HG02571 (cell line): ENCODE results near the gene GOLT1A.
"Not testable (repeated sequence)": the region's sequence is repeated elsewhere in the genome, so short reads cannot be mapped to it uniquely, and the experiment has no call there.

ENCODE experiments used
- ATAC-seq: cut with Tn5 transposase; IDR thresholded peaks from one replicate; pipeline ENCODE4 v1.9.1; 2021; ENCODE audit warnings: mild to moderate bottlenecking, moderate library complexity; ENCODE audit not compliant: unreplicated experiment

Gene GOLT1A

DNA sequence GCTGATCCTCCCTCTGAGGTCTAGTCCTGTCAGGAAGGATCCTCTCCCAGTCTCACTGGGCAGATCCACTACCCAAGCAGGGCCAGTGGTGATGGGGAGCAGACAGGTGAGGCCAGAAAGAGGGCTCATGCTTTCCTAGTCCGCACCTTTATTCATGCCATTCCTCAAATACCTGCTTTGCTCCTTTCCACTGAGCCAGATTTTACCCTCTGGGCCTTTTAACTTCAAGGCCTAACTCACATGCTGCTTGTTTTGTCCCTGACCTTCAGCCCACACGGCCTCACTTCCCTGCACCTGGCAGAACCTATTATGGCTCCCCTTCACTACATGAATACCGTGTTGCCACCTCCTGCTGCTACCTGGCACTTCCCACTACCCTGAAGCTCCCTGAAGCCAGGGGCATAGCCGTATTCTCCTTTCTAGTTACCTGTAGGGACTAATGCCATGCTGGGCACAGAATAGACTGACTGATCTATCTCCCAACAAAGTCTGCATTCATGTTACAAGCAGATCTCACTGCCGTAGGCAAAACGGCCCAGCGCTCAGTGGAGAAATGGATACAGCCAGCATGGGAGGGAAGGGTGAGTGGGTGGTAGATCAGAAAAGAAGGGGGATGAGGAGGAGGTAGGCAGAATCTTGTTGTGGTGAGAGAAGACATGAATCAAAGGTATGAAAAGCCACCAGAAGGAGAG lies 36.1 kb upstream of the GOLT1A start:
- no peak for ATAC-seq

DNA sequence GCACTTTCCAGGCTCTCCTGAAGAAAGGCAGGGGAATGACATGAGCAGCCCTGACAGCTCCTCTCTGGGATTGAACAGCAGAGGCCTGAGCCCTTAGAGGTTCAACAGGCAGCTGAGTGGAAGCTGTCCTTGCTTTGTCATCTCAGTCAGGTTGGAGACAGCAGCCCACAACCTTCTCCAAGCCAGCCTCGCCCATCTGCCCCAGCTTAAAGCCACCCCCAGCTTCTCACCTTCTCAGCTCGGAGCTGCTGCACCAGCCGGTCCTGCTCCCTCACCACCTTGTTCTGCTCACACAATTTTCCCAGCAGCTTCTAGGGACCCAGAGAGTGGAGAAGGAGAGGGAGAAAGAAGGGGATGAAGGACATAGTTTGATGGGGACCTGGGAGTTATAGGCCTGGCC lies 35.2 kb upstream of the GOLT1A start:
- ATAC-seq, result no peak

DNA sequence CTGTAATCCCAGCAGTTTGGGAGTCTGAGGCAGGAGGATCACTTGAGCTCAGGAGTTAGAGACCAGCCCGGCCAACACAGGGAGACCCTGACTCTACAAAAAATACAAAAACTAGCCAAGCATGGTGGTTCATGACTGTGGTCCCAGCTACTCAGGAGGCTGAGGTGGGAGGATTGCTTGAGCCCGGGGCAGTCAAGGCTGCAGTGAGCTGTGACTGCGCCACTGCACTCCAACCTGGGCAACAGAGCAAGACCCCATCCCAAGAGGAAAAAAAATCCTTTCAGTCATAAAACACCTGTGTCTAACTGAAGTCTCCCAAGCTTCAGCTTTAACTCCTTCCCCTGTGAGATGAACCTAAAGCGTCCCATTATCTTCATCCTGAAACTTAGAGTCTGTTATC lies 33.1 kb upstream of the GOLT1A start:
- no peak for ATAC-seq

DNA sequence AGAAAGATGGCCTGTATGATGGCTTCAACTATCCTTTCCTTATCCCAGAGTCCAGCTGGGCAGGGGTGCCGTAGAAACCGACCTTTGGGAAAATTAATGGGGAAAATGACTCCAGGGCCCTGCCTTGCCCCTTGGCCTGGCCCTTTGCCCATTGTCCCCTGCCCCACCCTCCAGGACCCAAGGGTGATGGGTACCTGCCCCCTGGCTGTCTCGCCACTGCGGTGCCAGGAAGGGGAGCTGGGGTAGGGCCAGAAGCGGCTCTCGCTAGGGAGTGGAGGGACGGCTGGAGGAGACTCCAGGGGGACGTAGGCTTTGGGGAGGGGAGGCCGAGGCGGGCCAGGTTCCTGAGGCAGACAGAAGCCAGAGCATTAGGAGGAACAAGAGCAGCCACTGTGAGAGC lies 29.1 kb upstream of the GOLT1A start:
- no peak for ATAC-seq

DNA sequence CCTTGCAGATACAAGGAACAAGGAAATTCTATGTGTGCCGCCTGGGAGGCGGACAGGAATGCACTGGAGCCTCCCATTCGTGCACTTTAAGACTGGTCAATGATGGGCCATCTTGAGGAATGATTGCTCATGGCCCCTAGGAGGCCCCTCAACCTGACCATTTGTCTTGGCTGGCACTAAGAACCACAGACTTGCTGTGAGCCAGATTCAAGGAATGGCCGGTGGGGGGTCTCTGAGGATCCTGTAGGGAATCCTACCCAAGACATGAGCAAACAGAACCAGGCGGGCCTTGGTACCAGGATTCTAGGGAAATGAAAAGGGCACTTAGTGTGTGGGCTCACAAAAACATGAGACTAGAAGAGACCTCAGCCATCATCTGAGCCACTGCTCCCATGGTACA lies 28.1 kb upstream of the GOLT1A start:
- no peak for ATAC-seq

DNA sequence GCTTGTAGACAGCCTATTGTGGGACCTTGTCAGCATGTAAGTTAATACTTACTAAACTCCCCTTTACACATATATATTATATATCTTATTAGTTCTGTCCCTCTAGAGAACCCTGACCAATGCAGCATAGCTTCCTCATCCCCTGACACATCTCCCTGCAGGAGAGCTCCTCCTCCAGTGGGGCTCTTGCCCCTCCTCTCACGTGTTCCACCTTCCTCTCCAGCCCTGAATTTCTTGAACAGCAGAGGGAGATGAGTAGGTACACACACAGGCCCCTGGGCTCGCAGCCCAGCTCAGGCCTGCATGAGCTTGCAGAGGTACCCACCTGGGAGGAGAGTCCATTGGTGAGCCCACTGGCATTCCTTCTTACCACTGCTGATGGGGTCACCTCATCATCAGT lies 27.3 kb upstream of the GOLT1A start:
- no peak for ATAC-seq

DNA sequence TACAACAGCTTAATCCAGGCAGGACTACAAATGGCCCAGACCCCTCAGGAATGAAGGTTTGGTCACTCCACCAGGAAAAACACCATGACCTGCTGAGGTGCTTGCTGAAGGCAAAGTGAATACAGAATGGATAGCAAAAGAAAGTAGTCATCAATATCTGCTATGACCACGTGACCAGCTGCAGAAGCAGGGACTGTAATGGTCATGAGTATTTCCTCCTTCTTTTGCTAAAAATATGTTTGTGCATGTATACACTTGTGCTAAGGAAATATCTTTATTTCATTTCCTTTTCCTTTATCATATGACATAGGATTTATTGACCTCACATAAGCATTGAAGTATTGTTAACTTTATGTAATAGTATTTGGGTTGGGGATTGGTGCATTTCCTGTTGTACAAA lies 26.4 kb upstream of the GOLT1A start:
- no peak for ATAC-seq

DNA sequence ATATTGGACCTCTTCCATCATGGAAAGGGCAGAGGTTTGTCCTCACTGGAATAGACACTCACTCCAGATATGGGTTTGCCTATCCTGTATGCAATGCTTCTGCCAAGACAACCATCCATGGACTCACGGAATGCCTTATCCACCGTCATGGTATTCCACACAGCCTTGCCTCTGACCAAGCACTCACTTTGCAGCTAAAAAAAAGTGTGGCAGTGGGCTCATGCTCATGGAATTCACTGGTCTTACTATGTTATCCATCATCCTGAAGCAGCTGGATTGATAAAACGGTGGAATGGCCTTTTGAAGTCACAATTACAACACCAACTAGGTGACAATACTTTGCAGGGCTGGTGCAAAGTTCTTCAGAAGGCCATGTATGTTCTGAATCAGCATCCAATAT lies 25.6 kb upstream of the GOLT1A start:
- ATAC-seq, result not testable (repeated sequence)

DNA sequence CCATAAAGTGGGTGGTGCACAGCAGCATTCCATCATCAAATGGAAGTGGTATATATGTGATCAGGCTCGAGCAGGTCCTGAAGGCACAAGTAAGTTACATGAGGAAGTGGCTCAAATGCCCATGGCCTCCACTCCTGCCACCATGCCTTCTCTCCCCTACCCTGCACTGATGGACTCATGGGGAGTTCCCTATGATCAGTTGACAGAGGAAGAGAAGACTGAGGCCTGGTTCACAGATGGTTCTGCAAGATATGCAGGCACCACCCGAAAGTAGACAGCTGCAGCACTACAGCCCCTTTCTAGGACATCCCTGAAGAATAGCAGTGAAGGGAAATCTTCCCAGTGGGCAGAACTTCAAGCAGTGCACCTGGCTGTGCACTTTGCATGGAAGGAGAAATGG lies 24.7 kb upstream of the GOLT1A start:
- not testable (repeated sequence) for ATAC-seq

DNA sequence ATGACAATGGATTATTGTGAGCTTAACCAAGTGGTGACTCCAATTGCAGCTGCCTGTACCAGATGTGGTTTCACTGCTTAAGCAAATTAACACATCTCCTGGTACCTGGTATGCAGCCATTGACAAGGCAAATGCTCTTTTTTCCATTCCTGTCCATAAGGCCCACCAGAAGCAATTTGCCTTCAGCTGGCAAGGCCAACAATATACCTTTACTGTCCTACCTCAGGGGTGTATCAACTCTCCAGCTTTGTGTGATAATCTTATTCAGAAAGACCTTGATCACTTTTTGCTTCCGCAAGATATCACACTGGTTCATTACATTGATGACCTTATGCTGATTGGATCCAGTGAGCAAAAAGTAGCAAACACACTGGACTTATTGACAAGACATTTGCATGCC lies 23.7 kb upstream of the GOLT1A start:
- not testable (repeated sequence) for ATAC-seq

DNA sequence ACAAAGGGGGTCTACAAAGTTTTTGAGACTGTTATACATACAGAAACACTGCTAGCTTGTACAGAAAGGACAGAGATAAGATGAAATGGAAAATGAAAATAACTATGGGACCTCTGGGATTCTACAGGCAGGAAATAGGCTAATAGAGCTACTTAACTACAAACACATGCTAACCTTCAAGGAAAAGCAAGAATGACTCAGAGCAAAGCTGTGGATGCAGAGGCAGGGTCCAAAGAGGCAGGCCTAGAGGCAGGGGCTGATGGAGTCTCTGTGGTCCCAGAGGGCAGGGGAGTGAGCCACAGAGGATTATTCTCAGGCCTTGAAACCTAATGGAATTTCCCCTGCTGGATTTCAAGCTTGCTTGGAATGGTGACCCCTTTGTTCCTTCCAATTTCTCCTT lies 18.7 kb upstream of the GOLT1A start:
- no peak for ATAC-seq

DNA sequence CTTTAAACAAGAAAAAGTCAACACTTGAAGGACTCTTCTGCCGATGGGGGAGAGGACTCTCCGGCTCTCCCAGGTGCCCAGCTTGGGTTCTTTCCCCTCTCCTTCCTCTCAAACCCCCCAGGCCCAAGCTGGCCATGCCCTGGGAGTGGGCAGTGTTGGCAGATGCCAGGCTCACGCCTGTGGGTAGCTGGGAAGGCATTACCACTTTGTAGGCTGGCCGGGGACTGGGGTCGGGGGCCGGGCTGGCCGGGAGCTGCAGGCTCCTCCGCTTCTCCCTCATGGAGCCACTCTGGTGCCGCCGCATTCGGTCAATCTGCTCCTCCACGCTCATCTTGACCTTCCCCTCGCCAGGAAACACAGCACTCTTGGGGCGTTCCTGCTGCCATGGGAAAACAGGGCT lies 16.4 kb upstream of the GOLT1A start:
- ATAC-seq, result no peak

DNA sequence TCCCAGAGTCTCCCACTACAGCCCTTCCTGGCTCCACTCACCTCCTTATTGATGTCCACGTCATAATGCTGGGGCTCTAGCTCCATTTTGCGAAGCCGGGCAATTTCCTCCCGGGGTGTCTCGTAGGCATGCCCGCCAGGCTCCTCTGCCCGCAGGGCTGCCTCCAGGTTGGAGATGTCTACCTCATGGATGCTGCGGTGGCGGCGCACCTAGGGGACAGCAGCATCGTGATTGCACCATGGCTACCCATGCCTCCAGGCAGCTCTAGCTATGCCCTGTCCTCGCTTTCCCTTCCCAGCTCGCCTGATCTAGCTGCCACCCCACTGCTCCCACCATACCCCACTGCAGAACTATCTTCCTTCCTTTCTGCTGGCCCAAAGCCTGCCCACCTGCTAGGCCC lies 15.1 kb upstream of the GOLT1A start:
- ATAC-seq, result no peak

DNA sequence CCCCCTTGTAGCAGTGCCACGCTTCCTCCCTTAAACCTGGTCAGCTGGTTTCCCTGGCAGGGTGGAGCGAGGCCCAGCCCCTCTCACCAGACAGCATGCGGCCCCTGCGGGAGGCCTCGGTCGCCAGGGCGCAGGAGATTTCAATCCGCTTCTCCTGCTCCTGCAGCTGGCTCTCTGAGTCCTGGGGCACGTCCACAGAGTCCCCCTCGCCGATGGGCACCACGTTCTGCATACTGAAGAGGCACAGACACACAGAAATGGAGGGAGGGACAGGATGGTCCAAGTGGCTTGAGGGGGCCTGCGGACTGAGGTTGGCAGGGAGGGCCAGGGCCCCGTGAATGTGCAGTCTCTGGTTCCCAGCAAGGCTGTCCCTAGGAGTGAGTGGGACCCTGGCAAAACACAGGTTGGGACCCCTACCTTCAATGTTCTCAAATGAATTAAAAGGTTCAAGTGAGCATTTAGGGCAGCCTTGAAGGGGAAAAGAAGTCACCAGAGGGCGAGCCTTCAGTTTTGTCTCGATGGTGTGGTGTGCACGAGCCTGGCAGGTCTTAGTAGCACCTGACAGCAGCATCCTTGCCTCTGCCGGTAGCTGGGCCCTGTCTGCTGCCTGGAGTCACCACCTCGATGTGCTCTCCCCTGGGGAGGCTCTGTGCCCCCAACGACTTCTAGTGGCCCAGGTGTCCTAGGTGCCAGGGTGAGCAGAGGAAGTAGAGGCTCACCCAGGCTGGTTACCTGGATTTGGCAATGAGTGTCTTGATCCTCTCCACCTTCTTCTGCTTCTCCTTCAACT lies 14.4 kb upstream of the GOLT1A start:
- ATAC-seq, result no peak

DNA sequence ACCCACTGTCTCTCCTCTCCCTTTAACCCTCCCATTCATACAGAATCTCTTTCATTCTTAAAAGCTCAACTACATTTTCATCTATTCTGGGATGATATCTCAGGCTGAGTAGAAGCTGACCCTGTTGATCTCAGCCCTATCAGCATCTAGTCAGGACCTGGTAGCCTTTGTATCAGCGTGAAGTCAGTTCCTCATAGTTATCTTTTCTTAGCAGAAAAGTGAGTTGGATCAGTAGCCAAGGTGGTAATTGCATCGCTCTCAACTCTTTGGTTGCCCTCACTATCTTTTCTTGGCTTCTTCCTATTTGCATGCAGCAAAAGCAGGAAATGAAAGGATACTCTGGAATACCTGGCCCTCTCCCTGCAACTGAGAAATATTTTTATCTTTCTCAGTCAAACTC lies 13.6 kb upstream of the GOLT1A start:
- no peak for ATAC-seq

DNA sequence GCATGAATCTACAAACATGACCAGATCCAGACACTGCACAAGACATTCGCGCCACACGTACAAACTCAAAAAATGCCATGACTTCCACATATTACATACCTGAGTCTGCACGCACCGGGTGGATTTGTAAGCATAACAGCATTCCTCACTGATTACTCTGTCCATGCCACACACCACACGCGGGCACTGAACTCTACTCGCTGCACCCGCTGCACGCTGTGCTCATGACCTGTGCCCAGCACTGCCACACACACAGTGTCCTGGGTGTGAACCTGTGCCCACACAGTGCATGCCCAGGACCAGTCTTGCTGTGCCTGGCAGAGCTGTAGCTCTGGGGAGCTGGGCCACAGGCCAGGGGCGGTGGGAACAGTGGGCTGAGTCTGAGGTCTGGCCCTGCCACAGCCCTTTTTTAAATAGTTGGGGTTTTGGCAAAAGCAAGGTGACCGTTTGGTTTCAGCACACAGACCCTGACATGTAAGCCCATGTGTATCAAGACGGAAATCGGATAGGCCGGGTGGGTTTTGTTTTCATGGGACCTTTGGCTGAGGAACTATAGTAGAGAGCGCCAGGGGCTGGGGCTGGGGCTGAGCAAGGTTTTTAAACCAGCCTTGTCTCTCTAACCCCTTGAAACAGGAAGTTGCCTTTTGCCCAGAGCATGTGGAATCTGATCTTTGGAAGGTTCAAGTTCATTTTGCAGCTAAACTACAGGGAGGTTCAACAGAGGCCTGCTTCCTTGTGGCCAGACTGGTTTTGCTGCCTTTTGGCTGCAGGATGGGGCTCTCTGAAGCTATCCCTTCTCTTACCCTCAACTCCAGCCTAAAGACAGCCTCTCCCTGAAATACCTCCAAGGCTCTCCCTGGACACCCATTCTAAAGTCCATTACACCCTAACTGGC lies 12.3 kb upstream of the GOLT1A start:
- ATAC-seq, result no peak

DNA sequence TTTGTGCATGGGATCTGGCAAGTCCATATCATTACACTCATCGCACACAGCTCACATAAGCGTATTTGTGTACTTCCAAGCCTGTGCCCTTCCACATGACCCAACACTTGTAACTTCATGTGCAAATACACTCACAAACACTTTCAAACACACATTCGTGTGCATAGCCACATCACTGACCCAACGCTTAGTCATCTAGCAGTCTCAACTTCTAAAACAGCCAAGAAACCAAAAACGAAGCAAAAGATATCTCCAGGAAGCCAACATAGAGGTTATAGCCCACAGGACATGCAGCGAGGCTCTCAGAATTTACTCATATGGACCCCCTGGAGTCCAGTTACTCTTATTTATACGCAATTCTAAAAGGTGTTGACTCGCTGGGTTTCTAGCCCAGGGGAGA lies 10.9 kb upstream of the GOLT1A start:
- no peak for ATAC-seq

DNA sequence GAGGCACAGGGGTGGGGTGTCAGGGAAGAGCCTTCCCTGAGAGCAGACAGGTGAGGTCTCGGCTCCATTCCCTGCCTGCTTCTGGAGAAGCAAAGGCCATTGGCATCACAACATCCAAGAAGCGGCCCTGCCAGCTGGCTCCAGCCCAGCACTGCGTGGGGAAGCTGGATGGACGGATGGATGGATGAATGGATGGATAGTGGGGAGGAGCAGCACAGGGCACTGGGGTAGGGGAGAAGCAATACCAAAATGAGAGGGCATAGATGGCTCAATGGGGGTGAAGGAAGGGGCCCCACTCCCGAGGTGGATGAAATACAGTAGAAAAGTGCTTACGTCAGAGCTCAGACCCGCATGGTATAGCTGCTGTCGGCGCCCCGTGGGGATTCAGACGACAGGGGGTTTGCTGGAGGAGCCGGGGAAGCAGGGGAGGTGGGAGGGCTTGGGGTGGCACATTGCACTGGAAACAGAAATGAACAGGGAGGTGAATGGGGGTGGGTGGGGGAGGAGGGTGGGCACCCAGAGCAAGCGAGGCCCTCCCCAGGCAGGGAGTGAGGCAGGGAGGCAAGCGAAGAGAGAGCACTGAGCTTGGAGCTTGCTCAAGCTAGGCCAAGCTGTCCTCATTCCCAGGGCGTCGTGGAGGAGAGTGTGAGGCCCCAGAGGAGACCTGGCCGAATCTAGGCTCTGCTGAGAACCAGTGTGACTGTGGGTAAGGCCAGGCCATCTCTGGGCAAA lies 9.5 kb upstream of the GOLT1A start:
- no peak for ATAC-seq

DNA sequence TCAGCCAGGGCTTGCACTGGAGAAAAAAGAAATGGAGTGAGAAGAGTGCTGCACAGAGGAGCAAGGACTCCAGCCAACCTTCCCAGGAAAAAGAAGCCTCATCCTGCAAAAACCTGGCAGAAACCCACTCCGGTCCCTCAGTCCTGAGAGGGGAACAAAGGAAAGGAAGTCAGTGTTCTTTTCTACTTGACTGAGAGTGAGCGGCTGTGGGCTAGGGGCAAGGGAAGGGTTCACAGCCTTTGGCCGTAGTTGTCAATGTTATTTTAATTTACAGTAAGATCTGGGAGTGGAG lies 8.9 kb upstream of the GOLT1A start:
- no peak for ATAC-seq

DNA sequence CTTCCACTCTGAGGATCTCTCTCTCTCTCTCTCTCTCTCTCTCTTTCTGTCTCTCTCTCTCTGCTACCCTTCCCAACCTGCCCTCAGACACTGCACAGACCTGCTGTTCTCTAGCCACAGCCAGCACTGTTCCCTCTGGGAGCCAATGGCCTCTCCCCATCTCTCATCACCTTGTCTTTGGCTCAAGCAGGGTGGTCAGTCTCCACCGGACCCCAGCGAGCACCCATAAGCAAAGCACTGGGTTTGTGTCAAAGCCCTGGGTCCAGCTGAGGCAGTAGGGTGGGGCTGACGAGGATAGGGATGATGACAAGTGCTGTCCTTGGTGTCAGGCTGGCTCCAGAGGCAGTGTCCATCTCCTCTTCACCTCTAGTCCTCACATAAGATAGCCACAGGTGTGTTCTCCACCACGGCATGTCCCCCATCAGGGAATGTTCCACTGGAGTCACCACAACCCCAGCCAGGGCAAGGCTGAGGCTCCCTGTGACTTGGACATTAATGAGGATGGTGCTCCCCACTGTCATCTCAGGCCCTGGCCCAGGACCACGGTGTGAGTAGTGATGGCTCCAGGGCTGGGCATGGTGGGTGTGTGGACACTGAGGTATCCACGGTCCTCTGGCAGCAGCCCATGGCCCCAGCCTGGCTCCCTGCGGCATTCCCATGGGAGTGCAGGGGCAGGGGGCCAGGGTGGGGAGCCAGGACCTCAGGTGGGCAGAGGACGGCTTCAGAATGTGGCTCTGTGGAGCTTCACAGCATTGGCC lies 8.4 kb upstream of the GOLT1A start:
- ATAC-seq, result no peak

DNA sequence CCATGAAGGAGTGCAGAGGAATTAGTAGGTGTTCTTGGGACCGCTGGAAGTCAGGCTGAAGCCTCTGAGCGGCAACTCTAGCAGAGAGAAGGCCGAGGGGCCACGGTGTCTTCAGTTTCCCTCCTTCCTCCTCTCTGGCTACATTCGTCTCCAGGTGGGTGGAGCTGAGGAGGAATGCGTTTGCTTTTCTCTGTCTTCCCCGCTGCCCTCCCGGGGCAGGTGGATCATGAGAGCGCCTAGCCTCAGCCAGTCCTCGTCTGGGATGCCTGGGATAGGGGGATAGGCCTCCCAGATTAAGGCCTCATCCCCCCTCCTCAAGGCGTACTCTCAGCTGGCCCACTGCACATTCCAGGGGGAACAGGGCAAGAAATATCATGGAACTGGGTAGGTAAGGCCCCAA lies 7.5 kb upstream of the GOLT1A start:
- ATAC-seq, result no peak
